H1 (cell line): ENCODE results near the gene COL6A3.

Experiments
- CREB1 ChIP-seq: IDR thresholded peaks from 2 replicates; pipeline ENCODE4 v1.6.1; 2012; ENCODE audit warnings: inconsistent platforms
- POLR2A ChIP-seq, 2 experiments: IDR thresholded peaks; 1 replicate in 1 of 2; 2 replicates in 1 of 2; pipeline ENCODE4 v1.6.1; 2011; ENCODE audit warnings: low read depth in 2 of 2, low read length in 2 of 2, mild to moderate bottlenecking in 2 of 2; ENCODE audit errors: control extremely low read depth in 1 of 2
- POLR2AphosphoS5 ChIP-seq: IDR thresholded peaks from 2 replicates; pipeline ENCODE4 v1.6.1; 2011; ENCODE audit warnings: low read depth, low read length
- RNF2 ChIP-seq: fragments of 200-900, 300-1000 bp; sonication (generic); IDR thresholded peaks from 2 replicates; pipeline ENCODE4 v1.7.1; 2016; ENCODE audit warnings: borderline replicate concordance, low read depth, mild to moderate bottlenecking, antibody characterized with exemption, low read length; ENCODE audit not compliant: poor library complexity, severe bottlenecking; ENCODE audit errors: missing control alignments
- TAF1 ChIP-seq: IDR thresholded peaks from 2 replicates; pipeline ENCODE4 v1.6.1; 2011; ENCODE audit warnings: mild to moderate bottlenecking, low read depth, low read length
- TCF12 ChIP-seq: IDR thresholded peaks from 2 replicates; pipeline ENCODE4 v1.6.1; 2011; ENCODE audit warnings: low read depth, mild to moderate bottlenecking, low read length
- ZNF274 ChIP-seq: IDR thresholded peaks from 2 replicates; pipeline ENCODE4 v1.7.0; 2012; ENCODE audit warnings: low read length, borderline replicate concordance; ENCODE audit errors: extremely low read depth
- TF ChIP-seq, protein P1 (sequence below), 3 experiments: IDR thresholded peaks; 1 replicate in 2 of 3; 2 replicates in 1 of 3; pipeline versions ENCODE4 v1.5.1 to v1.6.1; 2011; ENCODE audit warnings: low read length in 3 of 3, mild to moderate bottlenecking in 3 of 3, inconsistent platforms in 2 of 3, low read depth in 1 of 3, moderate library complexity in 1 of 3; ENCODE audit not compliant: insufficient read depth in 1 of 3; ENCODE audit errors: control extremely low read depth in 1 of 3
- TF ChIP-seq, protein P2 (sequence below): IDR thresholded peaks from 2 replicates; pipeline ENCODE4 v1.6.1; 2011; ENCODE audit warnings: low read length, improper control_type of control experiment

- TF ChIP-seq POLR2AphosphoS5 (no peak), ZNF274 (no peak), TCF12 (no peak), CREB1 (no peak), POLR2A (IDR thresholded peaks at IDR 0.05; ENCODE audit: control extremely low read depth in 1 of 2, low read depth in 2 of 2, low read length in 2 of 2) (no peak), TAF1 (no peak), RNF2 (no peak)
- TF ChIP-seq, protein P1, sequence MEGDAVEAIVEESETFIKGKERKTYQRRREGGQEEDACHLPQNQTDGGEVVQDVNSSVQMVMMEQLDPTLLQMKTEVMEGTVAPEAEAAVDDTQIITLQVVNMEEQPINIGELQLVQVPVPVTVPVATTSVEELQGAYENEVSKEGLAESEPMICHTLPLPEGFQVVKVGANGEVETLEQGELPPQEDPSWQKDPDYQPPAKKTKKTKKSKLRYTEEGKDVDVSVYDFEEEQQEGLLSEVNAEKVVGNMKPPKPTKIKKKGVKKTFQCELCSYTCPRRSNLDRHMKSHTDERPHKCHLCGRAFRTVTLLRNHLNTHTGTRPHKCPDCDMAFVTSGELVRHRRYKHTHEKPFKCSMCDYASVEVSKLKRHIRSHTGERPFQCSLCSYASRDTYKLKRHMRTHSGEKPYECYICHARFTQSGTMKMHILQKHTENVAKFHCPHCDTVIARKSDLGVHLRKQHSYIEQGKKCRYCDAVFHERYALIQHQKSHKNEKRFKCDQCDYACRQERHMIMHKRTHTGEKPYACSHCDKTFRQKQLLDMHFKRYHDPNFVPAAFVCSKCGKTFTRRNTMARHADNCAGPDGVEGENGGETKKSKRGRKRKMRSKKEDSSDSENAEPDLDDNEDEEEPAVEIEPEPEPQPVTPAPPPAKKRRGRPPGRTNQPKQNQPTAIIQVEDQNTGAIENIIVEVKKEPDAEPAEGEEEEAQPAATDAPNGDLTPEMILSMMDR (IDR thresholded peaks at IDR 0.05; ENCODE audit: control extremely low read depth in 1 of 3, insufficient read depth in 1 of 3, low read depth in 1 of 3, low read length in 3 of 3), result no peak
- TF ChIP-seq, protein P2, sequence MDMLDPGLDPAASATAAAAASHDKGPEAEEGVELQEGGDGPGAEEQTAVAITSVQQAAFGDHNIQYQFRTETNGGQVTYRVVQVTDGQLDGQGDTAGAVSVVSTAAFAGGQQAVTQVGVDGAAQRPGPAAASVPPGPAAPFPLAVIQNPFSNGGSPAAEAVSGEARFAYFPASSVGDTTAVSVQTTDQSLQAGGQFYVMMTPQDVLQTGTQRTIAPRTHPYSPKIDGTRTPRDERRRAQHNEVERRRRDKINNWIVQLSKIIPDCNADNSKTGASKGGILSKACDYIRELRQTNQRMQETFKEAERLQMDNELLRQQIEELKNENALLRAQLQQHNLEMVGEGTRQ, result no peak
Measured at GRCh38 chr2:237434866-237435311, 20.9 kb upstream of the COL6A3 start.
